GM12891 (cell line): ENCODE data around the gene RBM3.

Source experiments
- POLR2A ChIP-seq: IDR thresholded peaks from 2 replicates; pipeline ENCODE4 v1.6.1; 2011; ENCODE audit warnings: low read depth, low read length, control low read depth
- POLR2AphosphoS5 ChIP-seq: IDR thresholded peaks from 2 replicates; pipeline ENCODE4 v1.6.1; 2011; ENCODE audit warnings: low read depth, low read length, control low read depth
- POU2F2 ChIP-seq: IDR thresholded peaks from 2 replicates; pipeline ENCODE4 v1.6.1; 2011; ENCODE audit warnings: low read depth, mild to moderate bottlenecking, control low read depth, low read length, moderate library complexity
- SPI1 ChIP-seq: IDR thresholded peaks from 2 replicates; pipeline ENCODE4 v1.6.1; 2011; ENCODE audit warnings: low read depth, low read length, control low read depth
- TAF1 ChIP-seq: IDR thresholded peaks from 2 replicates; pipeline ENCODE4 v1.6.1; 2011; ENCODE audit warnings: low read depth, low read length, control low read depth

- no peak for TF ChIP-seq POLR2A
- TF ChIP-seq POLR2AphosphoS5 = no peak
- no peak for TF ChIP-seq TAF1
- TF ChIP-seq SPI1 = peak; percentile 37; the same call in 1 of the 2 replicates
- TF ChIP-seq POU2F2 = no peak
Measured at GRCh38 chrX:48569958-48570357, 4.3 kb upstream of the RBM3 start.
